Gastrocnemius medialis (tissue), 4 donors: ENCODE results near the gene CFAP210. TPM values are rescaled to one million over a fixed set of nuclear protein-coding genes. Genes with fewer than 3 reads are reported as not detected.

ENCODE experiments used
- ATAC-seq, 2 donors: fragments of 150-250 bp; one replicate each; pipeline ENCODE4 v1.9.1; 2016
- DNase-seq, 2 donors: peaks; one replicate each; pipeline ENCODE4 v3.0.0-alpha.2; 2019
- H3K27ac ChIP-seq, 4 donors: fragments of 200-600 bp; sonication (generic); 1 replicate in 1 of 4; 2 replicates in 3 of 4; pipeline ENCODE4 v1.5.1; 2016 to 2018; ENCODE audit warnings: mild to moderate bottlenecking in 2 of 4, moderate library complexity in 1 of 4
- H3K27me3 ChIP-seq, 3 donors: fragments of 200-600 bp; sonication (generic) in 2 of 3; 1 replicate in 1 of 3; 2 replicates in 2 of 3; pipeline versions ENCODE4 v1.5.1 to v1.6.0; 2016 to 2019; ENCODE audit warnings: mild to moderate bottlenecking in 1 of 3, moderate library complexity in 1 of 3
- H3K36me3 ChIP-seq, 2 donors: fragments of 200-600 bp; sonication (generic) in 1 of 2; one replicate each; pipeline ENCODE4 v1.5.1; 2017 to 2018
- H3K4me1 ChIP-seq, 2 donors: fragments of 200-600 bp; sonication (generic) in 1 of 2; one replicate each; pipeline ENCODE4 v1.5.1; 2016 to 2017; ENCODE audit warnings: mild to moderate bottlenecking in 2 of 2
- H3K4me3 ChIP-seq, 4 donors: fragments of 200-600 bp; sonication (generic) in 3 of 4; 1 replicate in 1 of 4; 2 replicates in 3 of 4; pipeline ENCODE4 v1.5.1; 2016 to 2019; ENCODE audit warnings: mild to moderate bottlenecking in 2 of 4
- H3K9me3 ChIP-seq, 3 donors: fragments of 200-600 bp; sonication (generic) in 2 of 3; 1 replicate in 1 of 3; 2 replicates in 2 of 3; pipeline ENCODE4 v1.5.1; 2016 to 2019
- CTCF ChIP-seq, 5 experiments: fragments of 450-650 bp in 3 of 5; fragments of 200-600 bp in 2 of 5; sonication (generic) in 2 of 5; IDR thresholded peaks in 4 of 5; conservative IDR thresholded peaks in 1 of 5; 1 replicate in 4 of 5; 2 replicates in 1 of 5; pipeline ENCODE4 v1.5.1; 2016 to 2019; ENCODE audit warnings: antibody characterized with exemption in 5 of 5, mild to moderate bottlenecking in 3 of 5, moderate library complexity in 3 of 5
- POLR2A ChIP-seq, 2 donors: fragments of 450-650 bp; IDR thresholded peaks; one replicate each; pipeline ENCODE4 v1.6.1; 2017; ENCODE audit warnings: antibody characterized with exemption in 2 of 2, mild to moderate bottlenecking in 2 of 2, moderate library complexity in 2 of 2
- in situ Hi-C, 4 donors: fragments of 200-750 bp; cut with MboI; loops; one replicate each; pipeline versions ENCODE4 v1.15.0 to v1.8.0; 2017; ENCODE audit warnings: low sequenced_read_pairs in 4 of 4
- intact Hi-C: fragments of 100-400 bp; cut with DNase I; formaldehyde crosslinking; loops from one replicate; pipeline ENCODE4 v1.15.1; 2023; ENCODE audit warnings: low total_unique reads
- total RNA-seq, 4 donors: library from RNA; depleted of rRNA; stranded (reverse); fragments of >200 nt; gene quantifications; one replicate each; pipeline versions ENCODE4 v1.1.0 to v1.2.3, GENCODE V29; 2016

CFAP210 gene
- total RNA-seq, 4 donors from 2014 or later = not detected

GRCh38 chr2:169656164-169656563 lies 38.0 kb downstream of the CFAP210 start:
- no peak overlapping the region for H3K27ac ChIP-seq
- DNase-seq = no peak
- no peaks in the 10 kb centered on the region for H3K4me1 ChIP-seq
- H3K9me3 ChIP-seq = no peaks in the 10 kb centered on the region
- no peak for TF ChIP-seq CTCF (IDR thresholded peaks at IDR 0.05 in 4 of 5, conservative IDR thresholded peaks at IDR 0.05 in 1 of 5)
- TF ChIP-seq POLR2A (IDR thresholded peaks at IDR 0.05) = no peak
- H3K36me3 ChIP-seq = no peaks in the 10 kb centered on the region
- intact Hi-C loops = no loop called here
- no peak for ATAC-seq
- in situ Hi-C loops = no loop called here
- peaks cover 0 to 3% (median 0%) of the 10 kb centered on the region in 3 donors for H3K27me3 ChIP-seq
- no peak overlapping the region for H3K4me3 ChIP-seq

GRCh38 chr2:169653636-169654035 lies 40.6 kb downstream of the CFAP210 start:
- Histone ChIP-seq H3K4me1 (no peaks in the 10 kb centered on the region), H3K9me3 (no peaks in the 10 kb centered on the region), H3K27ac (no peak overlapping the region), H3K4me3 (no peak overlapping the region), H3K27me3 (peaks cover 0 to 3% (median 0%) of the 10 kb centered on the region in 3 donors), H3K36me3 (no peaks in the 10 kb centered on the region)
- in situ Hi-C loops (no loop called here), intact Hi-C loops (no loop called here)
- no peak for ATAC-seq
- TF ChIP-seq CTCF (IDR thresholded peaks at IDR 0.05 in 4 of 5, conservative IDR thresholded peaks at IDR 0.05 in 1 of 5) = no peak
- no peak for TF ChIP-seq POLR2A (IDR thresholded peaks at IDR 0.05)
- no peak for DNase-seq

GRCh38 chr2:169649278-169649677 lies 44.9 kb downstream of the CFAP210 start:
- no peak for TF ChIP-seq POLR2A (IDR thresholded peaks at IDR 0.05)
- no peak for TF ChIP-seq CTCF (IDR thresholded peaks at IDR 0.05 in 4 of 5, conservative IDR thresholded peaks at IDR 0.05 in 1 of 5)
- no peaks in the 10 kb centered on the region for H3K27me3 ChIP-seq
- DNase-seq = no peak
- H3K4me1 ChIP-seq = no peaks in the 10 kb centered on the region
- no peaks in the 10 kb centered on the region for H3K36me3 ChIP-seq
- no peak for ATAC-seq
- H3K9me3 ChIP-seq = no peaks in the 10 kb centered on the region
- H3K27ac ChIP-seq = no peak overlapping the region
- intact Hi-C loops (no loop called here), in situ Hi-C loops (no loop called here)
- H3K4me3 ChIP-seq = no peak overlapping the region

GRCh38 chr2:169647496-169647895 lies 46.7 kb downstream of the CFAP210 start:
- ATAC-seq (no peak), DNase-seq (no peak)
- H3K36me3 ChIP-seq = no peaks in the 10 kb centered on the region
- no peak overlapping the region for H3K4me3 ChIP-seq
- in situ Hi-C loops (no loop called here), intact Hi-C loops (no loop called here)
- H3K27me3 ChIP-seq = no peaks in the 10 kb centered on the region
- no peak for TF ChIP-seq CTCF (IDR thresholded peaks at IDR 0.05 in 4 of 5, conservative IDR thresholded peaks at IDR 0.05 in 1 of 5)
- no peak for TF ChIP-seq POLR2A (IDR thresholded peaks at IDR 0.05)
- no peaks in the 10 kb centered on the region for H3K9me3 ChIP-seq
- H3K27ac ChIP-seq = no peak overlapping the region
- no peaks in the 10 kb centered on the region for H3K4me1 ChIP-seq

- H3K4me1 ChIP-seq = no peaks in the 10 kb centered on the region
- in situ Hi-C loops = no loop called here
- no peak overlapping the region for H3K4me3 ChIP-seq
- H3K9me3 ChIP-seq = no peaks in the 10 kb centered on the region
- no peak for ATAC-seq
- H3K27me3 ChIP-seq = no peaks in the 10 kb centered on the region
- no peak overlapping the region for H3K27ac ChIP-seq
- DNase-seq = no peak
- H3K36me3 ChIP-seq = no peaks in the 10 kb centered on the region
- intact Hi-C loops = no loop called here
- TF ChIP-seq CTCF (IDR thresholded peaks at IDR 0.05 in 4 of 5, conservative IDR thresholded peaks at IDR 0.05 in 1 of 5) = no peak
- no peak for TF ChIP-seq POLR2A (IDR thresholded peaks at IDR 0.05)
Observed at GRCh38 chr2:169644173-169644572, 50.0 kb downstream of the CFAP210 start.
